Activated CD8-positive, alpha-beta T cell treated with anti-CD3 and anti-CD28 coated beads for 36 hours (primary cell): Measurements from ENCODE around the gene EMC7. TPM values are rescaled to one million over a fixed set of nuclear protein-coding genes. Genes with fewer than 3 reads are reported as not detected.

Experiments used
- ATAC-seq: fragments of 200-7000 bp; cut with Tn5 transposase; one replicate; pipeline ENCODE4 v1.10.0; 2021; ENCODE audit warnings: mild to moderate bottlenecking, moderate library complexity
- CTCF ChIA-PET: fragments of 350-600 bp; sonication (Branson Sonifier 250); formaldehyde crosslinking; loops from one replicate; lab custom pipeline; 2021; ENCODE audit warnings: antibody characterized with exemption; lab: Charles Lee
- POLR2A ChIA-PET: fragments of 350-600 bp; sonication (Branson Sonifier 250); formaldehyde crosslinking; loops from one replicate; lab custom pipeline; 2021; ENCODE audit warnings: antibody characterized with exemption; lab: Charles Lee
- DNase-seq: peaks from one replicate; pipeline ENCODE4 v3.0.0-alpha.2; 2020
- H3K27ac Mint-ChIP-seq: one replicate; pipeline ENCODE4 v1.8.0; 2021; ENCODE audit warnings: mild to moderate bottlenecking, mixed read lengths
- H3K27me3 Mint-ChIP-seq: one replicate; pipeline ENCODE4 v1.8.0; 2021; ENCODE audit warnings: mixed read lengths
- H3K36me3 Mint-ChIP-seq: one replicate; pipeline ENCODE4 v1.8.0; 2021; ENCODE audit warnings: low read depth, mixed read lengths
- H3K4me1 Mint-ChIP-seq: one replicate; pipeline ENCODE4 v1.8.0; 2021; ENCODE audit warnings: low read depth, mixed read lengths
- H3K4me3 Mint-ChIP-seq: one replicate; pipeline ENCODE4 v1.8.0; 2021; ENCODE audit warnings: mild to moderate bottlenecking, moderate library complexity, mixed read lengths
- H3K9me3 Mint-ChIP-seq: one replicate; pipeline ENCODE4 v1.8.0; 2021; ENCODE audit warnings: mixed read lengths
- intact Hi-C: fragments of 100-400 bp; cut with micrococcal nuclease; formaldehyde crosslinking; loops from one replicate; pipeline ENCODE4 v1.10.0; 2022
- total RNA-seq, 2 experiments: library from RNA; stranded (reverse); gene quantifications; one replicate each; pipeline ENCODE4 v1.2.3, GENCODE V29; 2021
- TF ChIP-seq, protein P1 (sequence below): fragments of 200-600 bp; IDR thresholded peaks from one replicate; pipeline ENCODE4 v1.8.0; 2022; ENCODE audit warnings: antibody characterized with exemption, mild to moderate bottlenecking

Gene EMC7
- total RNA-seq, 2 experiments from 2014 or later, result 45.0 to 49.9 TPM

DNA sequence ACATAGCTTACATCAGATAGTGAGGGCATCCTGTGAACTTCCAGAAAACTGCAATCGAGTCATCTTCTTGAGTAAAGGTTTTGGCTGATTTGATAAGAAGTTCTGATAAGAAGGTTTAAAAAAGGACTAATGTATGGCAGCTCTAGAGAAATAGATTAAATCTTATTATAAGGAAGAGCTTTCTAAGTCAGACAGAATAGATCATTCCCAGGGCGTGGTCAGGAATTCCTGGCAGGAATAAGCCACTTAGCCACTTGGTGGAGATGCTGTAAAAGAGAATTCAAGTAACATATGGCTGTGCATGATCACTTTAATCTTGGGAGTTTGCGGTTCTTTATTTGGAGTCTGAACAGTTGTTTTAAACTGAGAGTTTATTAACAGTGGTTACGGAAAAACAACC lies 17.6 kb upstream of the EMC7 start:
- ChIA-PET CTCF (interaction anchor here (0.6 to 1.3 kb wide), 4 partner anchors 10 to 448 kb away, joined by 3 to 6 read pairs (median 4); partner anchors contain the start of gene KATNBL1), POLR2A (no interaction called here)
- no peak overlapping the region for H3K27ac Mint-ChIP-seq
- TF ChIP-seq, protein P1, sequence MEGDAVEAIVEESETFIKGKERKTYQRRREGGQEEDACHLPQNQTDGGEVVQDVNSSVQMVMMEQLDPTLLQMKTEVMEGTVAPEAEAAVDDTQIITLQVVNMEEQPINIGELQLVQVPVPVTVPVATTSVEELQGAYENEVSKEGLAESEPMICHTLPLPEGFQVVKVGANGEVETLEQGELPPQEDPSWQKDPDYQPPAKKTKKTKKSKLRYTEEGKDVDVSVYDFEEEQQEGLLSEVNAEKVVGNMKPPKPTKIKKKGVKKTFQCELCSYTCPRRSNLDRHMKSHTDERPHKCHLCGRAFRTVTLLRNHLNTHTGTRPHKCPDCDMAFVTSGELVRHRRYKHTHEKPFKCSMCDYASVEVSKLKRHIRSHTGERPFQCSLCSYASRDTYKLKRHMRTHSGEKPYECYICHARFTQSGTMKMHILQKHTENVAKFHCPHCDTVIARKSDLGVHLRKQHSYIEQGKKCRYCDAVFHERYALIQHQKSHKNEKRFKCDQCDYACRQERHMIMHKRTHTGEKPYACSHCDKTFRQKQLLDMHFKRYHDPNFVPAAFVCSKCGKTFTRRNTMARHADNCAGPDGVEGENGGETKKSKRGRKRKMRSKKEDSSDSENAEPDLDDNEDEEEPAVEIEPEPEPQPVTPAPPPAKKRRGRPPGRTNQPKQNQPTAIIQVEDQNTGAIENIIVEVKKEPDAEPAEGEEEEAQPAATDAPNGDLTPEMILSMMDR, result no peak
- peaks cover 16% of the 10 kb centered on the region for H3K27me3 Mint-ChIP-seq
- H3K36me3 Mint-ChIP-seq, result no peaks in the 10 kb centered on the region
- ATAC-seq (no peak), DNase-seq (no peak)
- no peaks in the 10 kb centered on the region for H3K9me3 Mint-ChIP-seq
- H3K4me1 Mint-ChIP-seq, result no peaks in the 10 kb centered on the region
- intact Hi-C loops, result no loop called here
- no peak overlapping the region for H3K4me3 Mint-ChIP-seq

DNA sequence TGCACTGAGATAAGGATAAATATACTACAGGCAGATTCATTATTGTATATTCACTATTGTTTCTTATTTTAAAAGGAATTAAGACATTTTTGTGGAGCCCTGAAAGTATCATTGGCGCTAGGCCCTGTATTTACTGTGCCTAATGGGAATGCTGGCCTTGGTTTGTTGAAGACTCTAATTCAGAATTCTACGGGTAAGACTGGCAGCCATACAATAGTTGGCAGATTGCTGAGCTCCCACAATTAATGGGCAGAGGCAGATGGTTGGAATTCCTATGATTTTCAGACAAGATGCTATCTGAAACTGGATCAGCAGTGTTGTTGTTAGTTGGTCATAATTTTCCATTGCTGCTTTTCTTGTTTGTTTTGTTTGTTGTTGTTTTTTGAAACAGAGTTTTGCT lies 15.0 kb upstream of the EMC7 start:
- CTCF ChIA-PET, result no interaction called here
- intact Hi-C loops, result no loop called here
- POLR2A ChIA-PET, result no interaction called here
- Mint-ChIP-seq H3K36me3 (no peaks in the 10 kb centered on the region), H3K4me1 (no peaks in the 10 kb centered on the region), H3K27me3 (peaks cover 13% of the 10 kb centered on the region), H3K27ac (no peak overlapping the region), H3K4me3 (no peak overlapping the region), H3K9me3 (no peaks in the 10 kb centered on the region)
- TF ChIP-seq, protein P1, result no peak
- ATAC-seq, result no peak
- no peak for DNase-seq

DNA sequence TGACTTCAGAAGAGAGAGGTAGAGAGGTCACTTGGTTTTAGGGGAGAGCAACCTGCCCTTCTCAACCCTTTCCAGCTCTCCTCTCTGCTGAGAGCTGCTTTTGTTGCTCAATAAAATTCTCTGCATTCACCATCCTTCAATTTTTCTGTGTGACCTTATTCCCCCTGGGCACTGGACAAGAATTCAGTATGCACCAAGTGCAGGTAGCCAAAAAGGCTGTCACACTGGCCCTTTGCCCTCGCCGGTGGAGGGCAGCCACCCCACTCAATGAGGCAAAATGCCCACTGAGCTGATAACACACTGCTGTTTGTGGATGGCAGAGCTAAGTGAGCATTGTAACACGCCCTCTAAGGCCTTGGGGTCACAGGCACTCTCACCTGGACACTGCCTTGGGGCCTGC lies 13.1 kb upstream of the EMC7 start:
- TF ChIP-seq, protein P1, result no peak

DNA sequence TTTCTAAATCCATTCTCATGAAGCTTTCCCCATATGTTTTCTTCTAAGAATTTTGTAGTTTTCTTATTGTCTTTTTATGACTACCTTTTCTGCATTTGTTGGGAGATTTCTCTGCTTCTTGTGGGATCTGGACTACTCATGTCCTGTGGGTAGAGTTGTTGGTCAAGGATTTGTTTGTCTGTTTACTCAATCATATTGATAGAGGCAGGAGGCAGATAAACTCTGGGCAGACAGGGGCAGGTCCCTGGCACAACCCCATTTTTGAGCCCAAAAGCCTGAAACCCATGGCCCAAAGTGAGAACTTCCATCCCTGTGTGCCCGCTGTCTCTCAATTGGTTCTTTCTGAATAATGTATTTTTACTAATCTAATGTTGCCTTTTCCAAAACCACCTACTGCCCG lies 12.6 kb upstream of the EMC7 start:
- intact Hi-C loops, result no loop called here
- Mint-ChIP-seq H3K27ac (no peak overlapping the region), H3K4me3 (no peak overlapping the region), H3K27me3 (peaks cover 5% of the 10 kb centered on the region), H3K36me3 (no peaks in the 10 kb centered on the region), H3K4me1 (no peaks in the 10 kb centered on the region), H3K9me3 (no peaks in the 10 kb centered on the region)
- ChIA-PET POLR2A (no interaction called here), CTCF (interaction anchor here (0.9 to 8.5 kb wide), 2 partner anchors 96 to 106 kb away, joined by 3 to 69 read pairs; partner anchors contain the start of gene KATNBL1)
- TF ChIP-seq, protein P1, result no peak
- DNase-seq (no peak), ATAC-seq (no peak)

More for the DNA sequence above, 13.1 kb upstream of the EMC7 start:
- ATAC-seq (no peak), DNase-seq (no peak)
- Mint-ChIP-seq H3K9me3 (no peaks in the 10 kb centered on the region), H3K4me1 (no peaks in the 10 kb centered on the region), H3K27me3 (peaks cover 7% of the 10 kb centered on the region), H3K27ac (no peak overlapping the region), H3K4me3 (no peak overlapping the region), H3K36me3 (no peaks in the 10 kb centered on the region)
- intact Hi-C loops, result no loop called here
- CTCF ChIA-PET, result interaction anchor here (8.5 kb wide), 1 partner anchor 96 kb away, joined by 69 read pairs; the partner anchor contains the start of gene KATNBL1
- POLR2A ChIA-PET, result no interaction called here

DNA sequence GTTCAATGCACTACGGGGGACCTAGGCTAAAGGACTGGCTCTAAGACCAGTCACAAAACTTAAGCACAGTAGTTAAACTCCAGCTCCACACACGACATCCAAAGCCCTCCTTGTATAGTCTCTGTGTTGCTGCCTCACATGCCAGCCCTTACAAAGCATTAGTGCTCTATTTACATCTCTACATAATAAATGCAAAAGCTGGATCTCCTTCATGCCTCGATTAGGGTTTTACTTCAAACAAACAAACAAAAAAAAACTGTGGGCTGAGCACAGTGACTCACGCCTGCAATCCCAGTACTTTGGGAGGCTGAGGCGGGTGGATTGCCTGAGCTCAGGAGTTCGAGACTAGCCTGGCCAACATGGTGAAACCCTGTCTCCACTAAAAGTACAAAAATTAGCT lies 9.8 kb upstream of the EMC7 start:
- Mint-ChIP-seq H3K27me3 (no peaks in the 10 kb centered on the region), H3K4me1 (no peaks in the 10 kb centered on the region), H3K36me3 (peaks cover under 1% of the 10 kb centered on the region), H3K4me3 (no peak overlapping the region), H3K27ac (no peak overlapping the region), H3K9me3 (no peaks in the 10 kb centered on the region)
- no peak for DNase-seq
- intact Hi-C loops, result no loop called here
- no peak for ATAC-seq
- ChIA-PET POLR2A (interaction anchor here (0.6 kb wide), 1 partner anchor 360 kb away, joined by 5 read pairs; no protein-coding TSS in a partner anchor), CTCF (interaction anchor here (1.2 to 8.5 kb wide), 3 partner anchors 23 to 256 kb away, joined by 3 to 69 read pairs (median 11); partner anchors contain the start of genes KATNBL1 and LPCAT4)
- TF ChIP-seq, protein P1, result no peak
